ENCODE measurements around the gene EIF4E.

The EIF4E gene

GRCh38 chr4:98955229-98955628, 26.3 kb upstream of the EIF4E start:
- DNase-seq (ENCODE audit: extremely low read depth, insufficient read length): no peak
- Histone ChIP-seq H3K36me3 (ENCODE audit: control insufficient read depth, insufficient read depth, low read length) (no peaks in the 10 kb centered on the region), H3K4me3 (replicated peaks; ENCODE audit: low read depth, low read length) (no peak overlapping the region), H3K27me3 (replicated peaks; ENCODE audit: control insufficient read depth, insufficient read depth, low read length) (no peaks in the 10 kb centered on the region)
- TF ChIP-seq CTCF (IDR thresholded peaks at IDR 0.05; ENCODE audit: insufficient read depth, low read length, poor library complexity, severe bottlenecking): no peak

DNA sequence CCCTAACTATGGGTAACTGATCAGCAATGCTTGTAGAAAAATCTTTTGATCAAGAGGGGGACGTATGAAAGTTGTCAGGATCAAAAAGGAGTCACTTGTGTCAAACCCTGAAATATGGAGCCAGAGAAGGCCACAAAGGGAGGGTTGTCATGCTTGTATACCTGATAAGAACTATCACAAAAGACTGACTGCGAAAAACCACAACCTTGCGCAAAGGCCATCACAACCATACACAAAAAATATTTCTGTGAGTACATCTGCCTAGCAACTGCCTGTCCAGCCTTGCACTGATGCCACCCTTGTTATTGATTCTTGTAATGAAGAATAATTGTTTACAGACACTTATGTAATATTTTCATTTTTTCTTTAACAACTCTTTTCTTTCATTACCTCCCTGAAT, 22.8 kb upstream of the EIF4E start:
- H3K36me3 ChIP-seq (ENCODE audit: control insufficient read depth, insufficient read depth, low read length): no peaks in the 10 kb centered on the region
- TF ChIP-seq CTCF (IDR thresholded peaks at IDR 0.05; ENCODE audit: insufficient read depth, low read length, poor library complexity, severe bottlenecking): no peak
- no peaks in the 10 kb centered on the region for H3K27me3 ChIP-seq (replicated peaks; ENCODE audit: control insufficient read depth, insufficient read depth, low read length)
- no peak for DNase-seq (ENCODE audit: extremely low read depth, insufficient read length)
- H3K4me3 ChIP-seq (replicated peaks; ENCODE audit: low read depth, low read length): no peak overlapping the region

DNA sequence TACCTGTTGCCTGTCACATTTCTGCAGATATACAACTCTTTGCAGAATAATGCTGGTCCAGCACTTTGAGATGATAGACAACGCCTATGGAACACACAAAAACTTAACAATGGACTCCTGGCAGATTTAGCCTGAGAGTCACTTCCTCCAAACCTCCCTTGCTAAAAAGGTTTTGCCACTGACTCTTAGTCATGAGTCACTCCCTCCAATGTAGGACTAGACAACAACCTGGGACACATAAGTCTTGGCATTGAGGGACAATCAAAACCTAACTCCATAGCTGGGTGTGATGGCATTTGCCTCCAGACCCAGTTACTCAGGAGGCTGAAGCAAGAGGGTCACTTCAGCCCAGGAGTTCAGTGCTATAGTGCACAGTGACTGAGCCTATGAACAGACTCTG, 22.0 kb upstream of the EIF4E start:
- Histone ChIP-seq H3K36me3 (ENCODE audit: control insufficient read depth, insufficient read depth, low read length) (no peaks in the 10 kb centered on the region), H3K4me3 (replicated peaks; ENCODE audit: low read depth, low read length) (no peak overlapping the region), H3K27me3 (replicated peaks; ENCODE audit: control insufficient read depth, insufficient read depth, low read length) (no peaks in the 10 kb centered on the region)
- no peak for TF ChIP-seq CTCF (IDR thresholded peaks at IDR 0.05; ENCODE audit: insufficient read depth, low read length, poor library complexity, severe bottlenecking)
- DNase-seq (ENCODE audit: extremely low read depth, insufficient read length): no peak

DNA sequence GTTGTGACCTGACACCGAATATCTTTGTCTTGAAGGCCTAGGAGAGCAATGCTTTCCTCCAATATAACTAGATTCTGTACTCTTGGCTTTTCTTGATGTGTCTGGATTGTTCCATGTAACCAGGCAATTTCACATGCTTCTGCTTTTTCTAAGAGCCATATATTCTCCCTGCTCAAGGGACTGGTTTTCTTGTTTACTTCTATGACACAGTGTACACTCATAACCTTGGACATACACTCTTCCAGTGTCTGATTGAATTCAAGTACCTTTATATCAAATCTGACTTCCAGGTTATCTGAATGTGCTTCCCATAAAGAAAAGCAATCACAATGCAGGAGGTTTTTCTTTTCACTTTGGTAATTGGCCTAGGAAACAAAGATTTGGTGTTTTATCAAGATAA, 17.4 kb upstream of the EIF4E start:
- TF ChIP-seq CTCF (IDR thresholded peaks at IDR 0.05; ENCODE audit: insufficient read depth, low read length, poor library complexity, severe bottlenecking): no peak
- no peak for DNase-seq (ENCODE audit: extremely low read depth, insufficient read length)
- no peaks in the 10 kb centered on the region for H3K27me3 ChIP-seq (replicated peaks; ENCODE audit: control insufficient read depth, insufficient read depth, low read length)
- no peaks in the 10 kb centered on the region for H3K36me3 ChIP-seq (ENCODE audit: control insufficient read depth, insufficient read depth, low read length)
- no peak overlapping the region for H3K4me3 ChIP-seq (replicated peaks; ENCODE audit: low read depth, low read length)

DNA sequence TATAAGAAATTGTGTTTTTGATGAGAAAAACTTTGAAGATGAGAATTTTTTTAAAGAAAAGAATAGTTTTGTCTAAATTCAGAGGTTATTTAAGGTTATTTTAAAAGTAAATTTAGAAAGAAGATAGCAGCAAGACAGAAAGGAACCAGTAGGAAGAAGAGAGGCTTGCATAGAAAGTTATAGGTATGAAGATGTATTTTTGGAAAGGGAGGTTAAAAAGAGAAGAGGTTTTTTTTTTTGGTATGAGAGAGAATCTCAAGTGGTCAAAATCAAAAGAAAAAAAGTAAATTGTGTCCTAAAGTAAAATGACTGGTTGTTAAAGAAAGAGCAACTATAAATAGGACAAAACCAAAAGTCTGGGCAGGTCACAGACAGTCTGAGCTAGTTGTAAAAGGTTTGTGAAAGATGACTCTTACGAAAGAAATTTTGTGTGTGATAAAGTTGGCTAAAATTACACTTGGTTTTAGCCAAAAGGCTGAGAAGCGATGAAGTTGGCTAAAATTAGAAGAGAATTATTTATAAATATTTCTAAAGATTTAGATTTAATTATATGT, 16.4 kb upstream of the EIF4E start:
- Histone ChIP-seq H3K36me3 (ENCODE audit: control insufficient read depth, insufficient read depth, low read length) (no peaks in the 10 kb centered on the region), H3K4me3 (replicated peaks; ENCODE audit: low read depth, low read length) (no peak overlapping the region), H3K27me3 (replicated peaks; ENCODE audit: control insufficient read depth, insufficient read depth, low read length) (no peaks in the 10 kb centered on the region)
- DNase-seq (ENCODE audit: extremely low read depth, insufficient read length): no peak
- TF ChIP-seq CTCF (IDR thresholded peaks at IDR 0.05; ENCODE audit: insufficient read depth, low read length, poor library complexity, severe bottlenecking): no peak

DNA sequence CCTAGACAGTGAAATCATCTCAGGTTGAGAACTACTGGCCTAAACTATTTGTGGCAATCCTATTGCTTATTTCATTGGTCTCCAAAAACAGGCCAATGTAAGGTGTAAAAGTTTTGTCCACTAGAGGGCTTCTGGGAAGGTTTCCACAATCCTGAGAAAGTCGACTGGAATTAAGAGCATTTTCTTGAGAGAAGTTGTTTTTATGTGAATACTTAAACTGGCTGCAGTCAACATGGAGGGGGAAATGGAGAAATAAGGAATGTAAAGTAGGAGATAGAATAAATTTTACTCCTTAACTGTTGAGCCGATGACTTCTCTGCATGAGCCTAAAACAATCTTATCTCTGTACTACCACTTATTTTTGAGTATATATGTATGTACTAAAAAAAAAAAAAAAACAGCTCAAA, 11.0 kb upstream of the EIF4E start:
- TF ChIP-seq CTCF (IDR thresholded peaks at IDR 0.05; ENCODE audit: insufficient read depth, low read length, poor library complexity, severe bottlenecking): peak; percentile 75
- no peak overlapping the region for H3K4me3 ChIP-seq (replicated peaks; ENCODE audit: low read depth, low read length)
- no peaks in the 10 kb centered on the region for H3K36me3 ChIP-seq (ENCODE audit: control insufficient read depth, insufficient read depth, low read length)
- DNase-seq (ENCODE audit: extremely low read depth, insufficient read length): no peak
- H3K27me3 ChIP-seq (replicated peaks; ENCODE audit: control insufficient read depth, insufficient read depth, low read length): no peaks in the 10 kb centered on the region

Measured in GM06990 (cell line).